Measurements from ENCODE around the gene DNAH3.

DNA sequence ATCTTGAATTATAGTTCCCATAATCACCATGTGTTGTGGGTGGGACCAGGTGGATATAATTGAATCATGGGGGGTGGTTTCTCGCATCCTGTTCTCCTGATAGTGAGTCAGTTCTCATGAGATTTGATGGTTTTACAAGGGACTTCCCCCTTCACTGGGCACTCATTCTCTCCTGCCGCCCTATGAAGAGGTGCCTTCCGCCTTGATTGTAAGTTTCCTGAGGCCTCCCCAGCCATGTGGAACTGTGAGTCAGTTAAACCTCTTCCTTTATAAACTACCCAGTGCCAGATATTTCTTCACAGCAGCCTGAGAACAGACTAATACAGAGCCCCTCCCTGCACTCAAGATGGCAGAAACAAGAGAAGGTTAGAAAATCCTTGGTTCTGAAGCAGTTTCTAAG lies 34.2 kb upstream of the DNAH3 start:
- TF ChIP-seq, protein P1, sequence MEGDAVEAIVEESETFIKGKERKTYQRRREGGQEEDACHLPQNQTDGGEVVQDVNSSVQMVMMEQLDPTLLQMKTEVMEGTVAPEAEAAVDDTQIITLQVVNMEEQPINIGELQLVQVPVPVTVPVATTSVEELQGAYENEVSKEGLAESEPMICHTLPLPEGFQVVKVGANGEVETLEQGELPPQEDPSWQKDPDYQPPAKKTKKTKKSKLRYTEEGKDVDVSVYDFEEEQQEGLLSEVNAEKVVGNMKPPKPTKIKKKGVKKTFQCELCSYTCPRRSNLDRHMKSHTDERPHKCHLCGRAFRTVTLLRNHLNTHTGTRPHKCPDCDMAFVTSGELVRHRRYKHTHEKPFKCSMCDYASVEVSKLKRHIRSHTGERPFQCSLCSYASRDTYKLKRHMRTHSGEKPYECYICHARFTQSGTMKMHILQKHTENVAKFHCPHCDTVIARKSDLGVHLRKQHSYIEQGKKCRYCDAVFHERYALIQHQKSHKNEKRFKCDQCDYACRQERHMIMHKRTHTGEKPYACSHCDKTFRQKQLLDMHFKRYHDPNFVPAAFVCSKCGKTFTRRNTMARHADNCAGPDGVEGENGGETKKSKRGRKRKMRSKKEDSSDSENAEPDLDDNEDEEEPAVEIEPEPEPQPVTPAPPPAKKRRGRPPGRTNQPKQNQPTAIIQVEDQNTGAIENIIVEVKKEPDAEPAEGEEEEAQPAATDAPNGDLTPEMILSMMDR (IDR thresholded peaks at IDR 0.05; ENCODE audit: insufficient read depth, low read length), result no peak
- TF ChIP-seq, protein P2, sequence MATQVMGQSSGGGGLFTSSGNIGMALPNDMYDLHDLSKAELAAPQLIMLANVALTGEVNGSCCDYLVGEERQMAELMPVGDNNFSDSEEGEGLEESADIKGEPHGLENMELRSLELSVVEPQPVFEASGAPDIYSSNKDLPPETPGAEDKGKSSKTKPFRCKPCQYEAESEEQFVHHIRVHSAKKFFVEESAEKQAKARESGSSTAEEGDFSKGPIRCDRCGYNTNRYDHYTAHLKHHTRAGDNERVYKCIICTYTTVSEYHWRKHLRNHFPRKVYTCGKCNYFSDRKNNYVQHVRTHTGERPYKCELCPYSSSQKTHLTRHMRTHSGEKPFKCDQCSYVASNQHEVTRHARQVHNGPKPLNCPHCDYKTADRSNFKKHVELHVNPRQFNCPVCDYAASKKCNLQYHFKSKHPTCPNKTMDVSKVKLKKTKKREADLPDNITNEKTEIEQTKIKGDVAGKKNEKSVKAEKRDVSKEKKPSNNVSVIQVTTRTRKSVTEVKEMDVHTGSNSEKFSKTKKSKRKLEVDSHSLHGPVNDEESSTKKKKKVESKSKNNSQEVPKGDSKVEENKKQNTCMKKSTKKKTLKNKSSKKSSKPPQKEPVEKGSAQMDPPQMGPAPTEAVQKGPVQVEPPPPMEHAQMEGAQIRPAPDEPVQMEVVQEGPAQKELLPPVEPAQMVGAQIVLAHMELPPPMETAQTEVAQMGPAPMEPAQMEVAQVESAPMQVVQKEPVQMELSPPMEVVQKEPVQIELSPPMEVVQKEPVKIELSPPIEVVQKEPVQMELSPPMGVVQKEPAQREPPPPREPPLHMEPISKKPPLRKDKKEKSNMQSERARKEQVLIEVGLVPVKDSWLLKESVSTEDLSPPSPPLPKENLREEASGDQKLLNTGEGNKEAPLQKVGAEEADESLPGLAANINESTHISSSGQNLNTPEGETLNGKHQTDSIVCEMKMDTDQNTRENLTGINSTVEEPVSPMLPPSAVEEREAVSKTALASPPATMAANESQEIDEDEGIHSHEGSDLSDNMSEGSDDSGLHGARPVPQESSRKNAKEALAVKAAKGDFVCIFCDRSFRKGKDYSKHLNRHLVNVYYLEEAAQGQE (IDR thresholded peaks at IDR 0.05; ENCODE audit: insufficient replicate concordance, low read depth), result no peak
- TF ChIP-seq GABPA (IDR thresholded peaks at IDR 0.05; ENCODE audit: low read depth), result no peak

Data from HL-60 (cell line).